HG03378 (cell line): ENCODE results near the gene AUNIP.

Experiments used
- ATAC-seq: cut with Tn5 transposase; IDR thresholded peaks from one replicate; pipeline ENCODE4 v1.9.1; 2021; ENCODE audit warnings: mild to moderate bottlenecking, moderate library complexity; ENCODE audit not compliant: unreplicated experiment

The AUNIP gene

GRCh38 chr1:25797939-25798338, 61.3 kb downstream of the AUNIP start:
- ATAC-seq: no peak

GRCh38 chr1:25796811-25797458, 62.3 kb downstream of the AUNIP start:
- ATAC-seq: no peak

DNA sequence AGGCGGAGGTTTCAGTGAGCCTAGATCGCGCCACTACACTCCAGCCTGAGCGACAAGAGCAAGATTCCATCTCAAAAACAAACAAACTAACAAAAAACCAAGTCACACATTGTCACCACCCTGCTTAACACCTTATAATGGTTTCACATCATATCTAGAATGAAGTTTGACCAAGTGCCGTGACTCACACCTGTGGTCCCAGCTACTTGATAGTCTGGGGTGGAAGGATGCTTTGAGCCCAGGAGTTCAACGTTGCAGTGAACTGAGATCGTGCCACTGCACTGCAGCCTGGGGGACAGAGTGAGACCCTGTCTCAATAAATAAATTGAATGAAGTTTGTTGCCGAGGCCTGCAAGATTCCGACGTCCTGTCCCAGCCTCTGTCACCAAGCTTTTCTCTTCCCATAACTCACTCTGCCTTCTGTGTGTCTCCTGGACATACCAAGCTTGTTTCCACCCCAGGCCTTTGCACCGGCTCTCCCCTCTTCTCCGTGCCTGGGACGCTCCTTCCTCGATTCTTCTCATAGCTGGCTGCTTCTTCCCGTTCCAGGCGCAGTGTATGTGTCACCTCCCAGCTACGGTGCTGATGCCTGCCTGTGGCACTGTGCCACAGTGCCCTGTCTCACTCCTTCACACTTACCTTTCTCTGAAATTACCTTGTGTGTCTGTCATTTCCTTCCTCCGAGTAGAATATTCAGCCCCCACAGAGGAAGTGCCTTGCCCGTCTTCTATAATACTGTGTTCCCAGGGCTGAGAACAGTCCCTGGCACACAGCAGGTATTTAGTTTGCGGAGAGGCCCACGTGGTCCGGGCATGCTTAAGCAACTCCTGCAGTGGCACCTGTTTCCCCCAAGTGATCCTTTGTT, 63.1 kb downstream of the AUNIP start:
- no peak for ATAC-seq

GRCh38 chr1:25795211-25795610, 64.0 kb downstream of the AUNIP start:
- ATAC-seq: no peak

DNA sequence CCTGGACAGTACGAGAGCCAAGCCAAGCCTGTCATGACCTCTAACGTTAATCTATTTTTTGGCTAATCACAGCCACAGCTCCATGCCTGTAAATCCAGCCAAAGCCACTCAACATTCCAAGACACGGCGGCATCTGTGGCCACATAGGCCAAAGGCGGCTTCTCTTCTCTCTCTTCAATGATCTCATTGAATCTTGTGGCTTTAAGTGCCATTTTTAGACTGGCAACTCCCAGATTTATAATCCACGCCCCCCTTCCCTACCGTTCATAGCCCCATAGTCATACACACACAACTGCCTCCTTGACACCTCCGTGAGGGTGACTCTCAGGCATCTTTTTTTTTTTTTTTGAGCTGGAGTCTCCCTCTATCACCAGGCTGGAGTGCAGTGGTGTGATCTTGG, 64.9 kb downstream of the AUNIP start:
- no peak for ATAC-seq

GRCh38 chr1:25793585-25794170, 65.6 kb downstream of the AUNIP start:
- no peak for ATAC-seq

DNA sequence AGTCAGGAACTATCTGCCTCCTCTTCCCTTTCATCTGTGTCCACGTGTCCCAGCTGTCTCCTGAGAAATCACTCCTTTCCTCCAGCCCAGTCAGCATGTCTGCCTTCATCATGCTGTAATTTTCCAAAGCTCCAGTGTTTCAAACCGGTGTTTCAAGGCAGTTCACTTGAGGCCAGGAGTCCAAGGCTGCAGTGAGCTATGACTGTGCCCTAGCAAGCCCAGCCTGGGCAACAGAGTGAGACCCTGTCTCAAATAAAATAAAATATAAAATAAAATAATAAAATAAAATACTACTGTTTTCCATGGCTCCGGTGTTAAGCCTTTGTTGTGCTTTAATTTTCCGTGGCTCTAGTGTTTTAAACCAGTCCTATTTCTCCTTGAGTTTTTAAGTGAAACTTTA, 67.1 kb downstream of the AUNIP start:
- no peak for ATAC-seq

DNA sequence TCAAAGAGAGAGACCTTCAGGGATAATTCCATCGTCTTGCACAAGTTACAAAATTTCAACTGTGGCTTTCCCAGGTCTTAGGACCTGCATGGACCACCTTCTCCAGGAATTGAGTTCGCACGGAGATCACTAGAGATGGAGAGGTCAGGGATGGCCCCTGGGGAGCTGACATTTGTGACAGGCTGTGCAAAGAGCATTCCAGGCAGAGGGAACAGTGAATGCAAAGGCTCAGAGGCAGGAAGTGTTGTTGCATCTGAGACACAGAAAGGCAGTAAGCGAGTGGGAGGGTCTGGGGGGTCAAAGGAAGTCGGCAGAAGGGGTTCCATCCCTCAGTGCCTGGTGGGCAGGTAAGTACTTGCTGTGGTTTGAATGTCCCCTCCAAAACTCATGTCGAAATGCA, 68.8 kb downstream of the AUNIP start:
- ATAC-seq: no peak

- ATAC-seq: no peak
Observed at GRCh38 chr1:25787760-25788166, 71.5 kb downstream of the AUNIP start.

- no peak for ATAC-seq
Observed at GRCh38 chr1:25786887-25787759, 72.1 kb downstream of the AUNIP start.

DNA sequence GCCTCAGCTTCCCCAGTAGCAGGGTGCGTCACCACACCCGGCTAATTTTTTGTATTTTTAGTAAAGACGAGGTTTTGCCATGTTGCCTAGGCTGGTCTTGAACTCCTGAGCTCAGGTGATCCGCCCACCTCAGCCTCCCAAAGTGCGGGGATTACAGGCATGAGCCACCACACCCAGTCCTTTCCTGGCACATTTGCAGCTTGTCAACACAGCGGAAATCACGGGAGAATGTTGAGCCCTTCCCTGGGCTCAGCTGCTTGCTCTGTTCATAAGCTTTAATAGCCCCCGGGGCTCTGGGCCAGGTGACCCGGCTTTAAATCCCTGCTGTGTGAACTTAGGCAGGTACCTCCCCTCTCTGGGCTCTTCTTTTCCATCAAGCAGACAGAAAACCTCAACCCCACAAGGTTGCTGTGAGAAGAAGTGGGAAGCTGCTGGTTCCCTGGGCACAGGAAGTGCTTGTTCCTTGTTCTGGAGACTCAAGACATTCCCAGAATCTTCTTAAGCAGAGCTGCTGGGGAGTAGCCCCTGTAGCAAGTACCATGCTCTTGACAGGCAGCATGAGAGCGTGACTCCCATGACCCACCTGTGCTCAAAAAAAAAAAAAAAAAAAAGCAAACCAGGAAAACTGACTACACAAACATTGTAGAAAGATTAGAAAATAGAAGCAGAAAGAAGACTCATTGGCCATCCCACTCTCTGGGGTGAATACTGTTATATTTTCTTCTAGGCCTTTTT, 73.8 kb downstream of the AUNIP start:
- ATAC-seq: no peak

GRCh38 chr1:25784575-25785051, 74.6 kb downstream of the AUNIP start:
- no peak for ATAC-seq
